Prostate gland (tissue), 2 donors: ENCODE data around the gene HACL1.

Source experiments
- CTCF ChIP-seq, 4 experiments: fragments of 200-600 bp in 2 of 4; fragments of 450-650 bp in 2 of 4; sonication (generic) in 2 of 4; IDR thresholded peaks; 1 replicate in 3 of 4; 2 replicates in 1 of 4; pipeline ENCODE4 v1.5.1; 2016 to 2019; ENCODE audit warnings: antibody characterized with exemption in 4 of 4, mild to moderate bottlenecking in 2 of 4, moderate library complexity in 2 of 4
- POLR2A ChIP-seq: fragments of 450-650 bp; IDR thresholded peaks from one replicate; pipeline ENCODE4 v1.6.1; 2016; ENCODE audit warnings: antibody characterized with exemption, mild to moderate bottlenecking
- POLR2AphosphoS5 ChIP-seq: sonication (generic); formaldehyde crosslinking; IDR thresholded peaks from one replicate; pipeline ENCODE4 v1.6.1; 2017; ENCODE audit warnings: antibody characterized with exemption

DNA sequence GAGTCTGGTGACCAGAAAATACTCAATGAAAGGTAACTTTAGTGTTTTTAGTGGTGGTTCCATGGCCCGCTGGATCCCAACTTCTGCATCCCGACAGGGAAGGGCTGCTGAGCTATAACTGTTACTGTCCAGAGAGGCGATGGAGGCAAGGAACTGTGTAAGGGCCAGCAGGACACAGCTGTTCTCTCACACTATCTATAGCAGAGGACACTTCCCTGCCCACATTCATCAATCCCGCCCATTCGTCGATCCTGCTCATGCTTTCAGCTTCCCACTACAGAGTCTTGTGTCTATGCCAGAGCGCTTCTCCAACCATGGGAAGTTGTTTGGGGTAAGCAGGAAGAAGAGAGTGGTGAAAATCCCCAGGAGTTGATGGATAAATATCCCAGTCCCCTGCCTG is 88.3 kb downstream of the HACL1 start:
- TF ChIP-seq CTCF (IDR thresholded peaks at IDR 0.05), result no peak
- TF ChIP-seq POLR2AphosphoS5, result no peak
- TF ChIP-seq POLR2A, result no peak
